Posterior cingulate gyrus (tissue), 11 donors: ENCODE measurements around the gene MRPL28.

Experiments used
- DNase-seq, 10 donors: peaks; one replicate each; pipeline versions ENCODE4 v3.0.0 to v3.0.0-alpha.2; 2020 to 2021; ENCODE audit warnings: mixed read lengths in 3 of 10
- intact Hi-C: fragments of 100-400 bp; cut with DNase I; formaldehyde crosslinking; loops from one replicate; pipeline ENCODE4 v1.15.1; 2023

MRPL28 gene

GRCh38 chr16:375927-376816 lies 5.8 kb upstream of the MRPL28 start:
- DNase-seq = no peak
- intact Hi-C loops = no loop called here

- no peak for DNase-seq
- intact Hi-C loops = no loop called here
Measured at GRCh38 chr16:375212-375611, 4.9 kb upstream of the MRPL28 start.

GRCh38 chr16:374616-374926 lies 4.2 kb upstream of the MRPL28 start:
- intact Hi-C loops = no loop called here
- DNase-seq = no peak

GRCh38 chr16:373848-374615 lies 3.7 kb upstream of the MRPL28 start:
- peak in 1 of 10 donors; percentile 83 for DNase-seq
- intact Hi-C loops = no loop called here

- intact Hi-C loops = no loop called here
- no peak for DNase-seq
Measured at GRCh38 chr16:373020-373598, 2.8 kb upstream of the MRPL28 start.

- DNase-seq = no peak
- intact Hi-C loops = no loop called here
Measured at GRCh38 chr16:372302-372983, 2.1 kb upstream of the MRPL28 start.

- intact Hi-C loops = no loop called here
- peak in 1 of 10 donors; percentile 86 for DNase-seq
Measured at GRCh38 chr16:371515-372301, 1.4 kb upstream of the MRPL28 start.

- DNase-seq = no peak
- intact Hi-C loops = no loop called here
Measured at GRCh38 chr16:370979-371514, 709 bp upstream of the MRPL28 start.

- intact Hi-C loops = no loop called here
- DNase-seq = peak in 1 of 10 donors; percentile 83
Measured at GRCh38 chr16:369866-370436, 387 bp downstream of the MRPL28 start.

- no peak for DNase-seq
Measured at GRCh38 chr16:369275-369865, 968 bp downstream of the MRPL28 start.

GRCh38 chr16:368388-369158 lies 1.8 kb downstream of the MRPL28 start:
- DNase-seq = no peak
- intact Hi-C loops = no loop called here

More at GRCh38 chr16:369275-369865, 968 bp downstream of the MRPL28 start:
- intact Hi-C loops = no loop called here

- intact Hi-C loops = no loop called here
Measured at GRCh38 chr16:367333-367903, 2.9 kb downstream of the MRPL28 start.

GRCh38 chr16:366476-366875 lies 3.9 kb downstream of the MRPL28 start:
- DNase-seq = no peak
- intact Hi-C loops = no loop called here

More at GRCh38 chr16:367333-367903, 2.9 kb downstream of the MRPL28 start:
- no peak for DNase-seq

GRCh38 chr16:364595-365491 lies 5.5 kb downstream of the MRPL28 start:
- intact Hi-C loops = no loop called here
- peak in 1 of 10 donors; percentile 76 for DNase-seq

GRCh38 chr16:363766-364490 lies 6.4 kb downstream of the MRPL28 start:
- intact Hi-C loops = no loop called here
- peak in 1 of 10 donors; percentile 76 for DNase-seq

- intact Hi-C loops = no loop called here
- DNase-seq = peak in 1 of 10 donors; percentile 80
Measured at GRCh38 chr16:363110-363765, 7.1 kb downstream of the MRPL28 start.
